Epithelial cell of proximal tubule (primary cell): ENCODE data around the gene EMILIN1. TPM values are rescaled to one million over a fixed set of nuclear protein-coding genes. Genes with fewer than 3 reads are reported as not detected.

Source experiments
- DNase-seq: peaks from one replicate; pipeline ENCODE4 v3.0.0-alpha.2; 2011; ENCODE audit warnings: low read depth
- H3K4me3 ChIP-seq: 2 replicates; pipeline ENCODE4 v1.5.1; 2011; ENCODE audit warnings: low read depth, mild to moderate bottlenecking, low read length
- CTCF ChIP-seq: conservative IDR thresholded peaks from 2 replicates; pipeline ENCODE4 v1.5.1; 2012; ENCODE audit warnings: low read depth, mild to moderate bottlenecking, low read length
- total RNA-seq: library from RNA; depleted of rRNA; stranded (reverse); fragments of >200 nt; gene quantifications from 2 replicates; pipeline ENCODE4 v1.2.3, GENCODE V29; 2015

Gene EMILIN1
- total RNA-seq, 1 donor from 2014 or later, result 2.1 TPM

GRCh38 chr2:27054721-27055120 lies 23.7 kb upstream of the EMILIN1 start:
- no peak for DNase-seq
- H3K4me3 ChIP-seq, result no peak overlapping the region
- no peak for TF ChIP-seq CTCF

GRCh38 chr2:27057184-27057583 lies 21.2 kb upstream of the EMILIN1 start:
- DNase-seq, result no peak
- no peak overlapping the region for H3K4me3 ChIP-seq
- TF ChIP-seq CTCF, result no peak

- no peak for TF ChIP-seq CTCF
- H3K4me3 ChIP-seq, result no peak overlapping the region
- DNase-seq, result no peak
Observed at GRCh38 chr2:27058210-27058609, 20.2 kb upstream of the EMILIN1 start.

GRCh38 chr2:27059141-27059820 lies 19.1 kb upstream of the EMILIN1 start:
- TF ChIP-seq CTCF, result no peak
- DNase-seq, result no peak
- no peak overlapping the region for H3K4me3 ChIP-seq

GRCh38 chr2:27060323-27060722 lies 18.1 kb upstream of the EMILIN1 start:
- DNase-seq, result no peak
- no peak for TF ChIP-seq CTCF
- no peak overlapping the region for H3K4me3 ChIP-seq

GRCh38 chr2:27065128-27065527 lies 13.3 kb upstream of the EMILIN1 start:
- DNase-seq, result no peak
- no peak overlapping the region for H3K4me3 ChIP-seq
- no peak for TF ChIP-seq CTCF

- no peak for DNase-seq
- H3K4me3 ChIP-seq, result no peak overlapping the region
- TF ChIP-seq CTCF, result no peak
Observed at GRCh38 chr2:27067385-27067784, 11.0 kb upstream of the EMILIN1 start.
